Natural killer cell (primary cell): ENCODE results near the gene C16orf90. TPM values are rescaled to one million over a fixed set of nuclear protein-coding genes. Genes with fewer than 3 reads are reported as not detected.
A peak's percentile ranks its signal among the peaks of the same experiment; 100 is the strongest.

ENCODE experiments used
- ATAC-seq, 3 donors: fragments of 150-1000 bp in 2 of 3; fragments of 200-7000 bp in 1 of 3; cut with Tn5 transposase; 1 replicate in 1 of 3; 2 replicates in 2 of 3; pipeline ENCODE4 v1.10.0; 2021; ENCODE audit warnings: mild to moderate bottlenecking in 2 of 3, moderate library complexity in 2 of 3
- DNase-seq, 2 donors: peaks; one replicate each; pipeline versions ENCODE4 v3.0.0 to v3.0.0-alpha.2; 2013 to 2021; ENCODE audit warnings: mixed read lengths in 1 of 2
- H3K27ac ChIP-seq: one replicate; pipeline ENCODE4 v1.5.1; 2013; ENCODE audit warnings: mild to moderate bottlenecking, low read length
- H3K27me3 ChIP-seq: one replicate; pipeline ENCODE4 v1.6.1; 2013; ENCODE audit warnings: low read length; ENCODE audit not compliant: control insufficient read depth, insufficient read depth
- H3K36me3 ChIP-seq: one replicate; pipeline ENCODE4 v1.6.1; 2013; ENCODE audit warnings: low read length; ENCODE audit not compliant: control insufficient read depth, insufficient read depth
- H3K4me1 ChIP-seq: one replicate; pipeline ENCODE4 v1.6.1; 2013; ENCODE audit warnings: low read length; ENCODE audit not compliant: control insufficient read depth, insufficient read depth
- H3K4me3 ChIP-seq: one replicate; pipeline ENCODE4 v1.5.1; 2013; ENCODE audit warnings: low read length
- H3K9me3 ChIP-seq: one replicate; pipeline ENCODE4 v1.6.1; 2013; ENCODE audit warnings: low read length; ENCODE audit not compliant: control insufficient read depth, insufficient read depth
- H3K27ac Mint-ChIP-seq, 2 donors: one replicate each; pipeline ENCODE4 v1.8.0; 2022; ENCODE audit warnings: mild to moderate bottlenecking in 2 of 2, mixed read lengths in 2 of 2, moderate library complexity in 1 of 2
- H3K27me3 Mint-ChIP-seq, 2 donors: one replicate each; pipeline ENCODE4 v1.8.0; 2022; ENCODE audit warnings: low read depth in 2 of 2, mixed read lengths in 2 of 2
- H3K36me3 Mint-ChIP-seq: one replicate; pipeline ENCODE4 v1.8.0; 2022; ENCODE audit warnings: mixed read lengths
- H3K4me1 Mint-ChIP-seq, 2 donors: one replicate each; pipeline ENCODE4 v1.8.0; 2022; ENCODE audit warnings: mixed read lengths in 2 of 2
- H3K4me3 Mint-ChIP-seq: one replicate; pipeline ENCODE4 v1.8.0; 2022; ENCODE audit warnings: mild to moderate bottlenecking, moderate library complexity, mixed read lengths
- H3K9me3 Mint-ChIP-seq, 2 donors: one replicate each; pipeline ENCODE4 v1.8.0; 2022; ENCODE audit warnings: mixed read lengths in 2 of 2
- WGBS: methylation state at CpG from one replicate; pipeline ENCODE4 v1.1.7; 2013; ENCODE audit warnings: missing lambda C conversion rate; ENCODE audit not compliant: insufficient coverage; 5-methylcytosine and 5-hydroxymethylcytosine counted together
- intact Hi-C: fragments of 100-400 bp; cut with micrococcal nuclease; formaldehyde crosslinking; loops from one replicate; pipeline ENCODE4 v1.14.2; 2022
- total RNA-seq, 4 donors: library from RNA; stranded (reverse); fragments of 120-200 nt in 1 of 4; gene quantifications; one replicate each; pipeline versions ENCODE4 v1.2.3 to v1.2.4, GENCODE V29; 2013 to 2022
- TF ChIP-seq, protein P1 (sequence below): fragments of 200-600 bp; IDR thresholded peaks from one replicate; pipeline ENCODE4 v1.8.0; 2022; ENCODE audit warnings: antibody characterized with exemption

Gene C16orf90
- total RNA-seq, 3 donors from 2014 or later (not counting 1 experiment from before 2014, with no cell fraction given): not detected

GRCh38 chr16:3470723-3471122 is 24.6 kb downstream of the C16orf90 start:
- DNase-seq (no peak), ATAC-seq (no peak)
- intact Hi-C loops: no loop called here
- TF ChIP-seq, protein P1, sequence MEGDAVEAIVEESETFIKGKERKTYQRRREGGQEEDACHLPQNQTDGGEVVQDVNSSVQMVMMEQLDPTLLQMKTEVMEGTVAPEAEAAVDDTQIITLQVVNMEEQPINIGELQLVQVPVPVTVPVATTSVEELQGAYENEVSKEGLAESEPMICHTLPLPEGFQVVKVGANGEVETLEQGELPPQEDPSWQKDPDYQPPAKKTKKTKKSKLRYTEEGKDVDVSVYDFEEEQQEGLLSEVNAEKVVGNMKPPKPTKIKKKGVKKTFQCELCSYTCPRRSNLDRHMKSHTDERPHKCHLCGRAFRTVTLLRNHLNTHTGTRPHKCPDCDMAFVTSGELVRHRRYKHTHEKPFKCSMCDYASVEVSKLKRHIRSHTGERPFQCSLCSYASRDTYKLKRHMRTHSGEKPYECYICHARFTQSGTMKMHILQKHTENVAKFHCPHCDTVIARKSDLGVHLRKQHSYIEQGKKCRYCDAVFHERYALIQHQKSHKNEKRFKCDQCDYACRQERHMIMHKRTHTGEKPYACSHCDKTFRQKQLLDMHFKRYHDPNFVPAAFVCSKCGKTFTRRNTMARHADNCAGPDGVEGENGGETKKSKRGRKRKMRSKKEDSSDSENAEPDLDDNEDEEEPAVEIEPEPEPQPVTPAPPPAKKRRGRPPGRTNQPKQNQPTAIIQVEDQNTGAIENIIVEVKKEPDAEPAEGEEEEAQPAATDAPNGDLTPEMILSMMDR: no peak
- H3K27ac ChIP-seq: no peak overlapping the region
- no peaks in the 10 kb centered on the region for H3K9me3 Mint-ChIP-seq
- H3K36me3 ChIP-seq: peaks cover 6% of the 10 kb centered on the region
- no peaks in the 10 kb centered on the region for H3K9me3 ChIP-seq
- peaks cover 43 to 67% of the 10 kb centered on the region in 2 donors for H3K4me1 Mint-ChIP-seq
- 95% methylated on average over 9 of the region's 9 CpGs for WGBS
- H3K27ac Mint-ChIP-seq: no peak overlapping the region
- H3K27me3 ChIP-seq: no peaks in the 10 kb centered on the region
- H3K4me1 ChIP-seq: peaks cover 22% of the 10 kb centered on the region
- no peak overlapping the region for H3K4me3 ChIP-seq
- no peaks in the 10 kb centered on the region for H3K36me3 Mint-ChIP-seq
- no peaks in the 10 kb centered on the region for H3K27me3 Mint-ChIP-seq
- no peak overlapping the region for H3K4me3 Mint-ChIP-seq

DNA sequence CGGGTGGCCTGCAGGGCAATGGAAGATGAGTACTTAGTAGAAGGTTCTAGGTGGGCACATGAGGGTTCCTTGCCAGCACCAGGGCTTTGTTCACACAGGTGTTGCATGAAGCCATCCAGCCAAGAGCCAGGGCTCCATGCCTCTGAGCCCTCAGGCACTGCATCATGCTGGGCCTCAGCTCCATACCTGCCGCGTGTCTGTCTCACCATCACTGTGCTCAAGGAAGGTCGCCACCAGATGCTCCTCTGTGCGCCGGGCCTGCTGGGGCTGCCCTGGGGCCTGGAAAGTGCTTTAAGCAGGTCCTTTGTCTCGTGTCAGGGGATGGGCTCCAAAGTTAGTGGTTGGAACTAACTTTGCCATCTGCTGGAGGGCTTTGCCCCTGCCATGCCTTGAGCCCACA is 25.6 kb downstream of the C16orf90 start:
- TF ChIP-seq, protein P1: no peak
- intact Hi-C loops: loop anchor here (10.0 kb wide), 1 partner anchor 285 kb away; the partner anchor contains the start of gene OR1F1
- Mint-ChIP-seq H3K4me3 (no peak overlapping the region), H3K36me3 (no peaks in the 10 kb centered on the region), H3K27me3 (no peaks in the 10 kb centered on the region), H3K9me3 (no peaks in the 10 kb centered on the region), H3K4me1 (peaks cover 43 to 60% of the 10 kb centered on the region in 2 donors), H3K27ac (peak overlapping the region in 1 of 2 donors; percentile 41)
- DNase-seq: no peak
- Histone ChIP-seq H3K27me3 (no peaks in the 10 kb centered on the region), H3K27ac (no peak overlapping the region), H3K4me1 (peaks cover 19% of the 10 kb centered on the region), H3K4me3 (no peak overlapping the region), H3K36me3 (peaks cover 6% of the 10 kb centered on the region), H3K9me3 (no peaks in the 10 kb centered on the region)
- ATAC-seq: no peak
- WGBS: 89% methylated on average over 7 of the region's 7 CpGs

DNA sequence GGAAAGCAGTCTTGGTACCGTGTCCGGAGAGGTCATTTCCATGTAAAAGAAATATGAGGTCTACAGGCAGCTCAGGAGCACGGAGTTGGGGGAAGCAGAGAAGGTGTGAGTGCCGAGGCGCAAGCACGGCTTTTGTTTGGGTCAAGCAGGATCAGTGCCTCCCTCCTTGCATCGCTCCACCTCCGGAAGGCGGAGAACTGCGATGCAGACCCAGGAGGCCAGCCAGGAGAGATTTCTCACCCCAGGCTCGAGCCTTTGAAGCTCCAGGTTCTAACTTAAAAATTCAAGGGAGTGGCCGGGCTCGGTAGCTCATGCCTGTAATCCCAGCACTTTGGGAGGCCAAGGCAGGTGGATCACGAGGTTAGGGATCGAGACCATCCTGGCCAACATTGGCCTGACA is 26.8 kb downstream of the C16orf90 start:
- TF ChIP-seq, protein P1: no peak
- Mint-ChIP-seq H3K4me1 (peaks cover 50 to 67% of the 10 kb centered on the region in 2 donors), H3K27ac (peak overlapping the region; percentile 66 to 73), H3K4me3 (no peak overlapping the region), H3K27me3 (no peaks in the 10 kb centered on the region), H3K36me3 (no peaks in the 10 kb centered on the region), H3K9me3 (no peaks in the 10 kb centered on the region)
- H3K27ac ChIP-seq: no peak overlapping the region
- intact Hi-C loops: loop anchor here (10.0 kb wide), 1 partner anchor 284 kb away; the partner anchor contains the start of gene OR1F1
- peaks cover 6% of the 10 kb centered on the region for H3K36me3 ChIP-seq
- ATAC-seq (no peak), DNase-seq (no peak)
- no peaks in the 10 kb centered on the region for H3K9me3 ChIP-seq
- WGBS: 96% methylated on average over 15 of the region's 15 CpGs
- H3K4me3 ChIP-seq: no peak overlapping the region
- H3K4me1 ChIP-seq: peaks cover 27% of the 10 kb centered on the region
- no peaks in the 10 kb centered on the region for H3K27me3 ChIP-seq

- H3K9me3 ChIP-seq: no peaks in the 10 kb centered on the region
- Mint-ChIP-seq H3K36me3 (no peaks in the 10 kb centered on the region), H3K9me3 (no peaks in the 10 kb centered on the region), H3K4me3 (no peak overlapping the region), H3K27me3 (no peaks in the 10 kb centered on the region), H3K27ac (peak overlapping the region; percentile 66 to 73), H3K4me1 (peaks cover 44 to 61% of the 10 kb centered on the region in 2 donors)
- no peak overlapping the region for H3K27ac ChIP-seq
- peaks cover 27% of the 10 kb centered on the region for H3K4me1 ChIP-seq
- H3K36me3 ChIP-seq: peaks cover 6% of the 10 kb centered on the region
- TF ChIP-seq, protein P1: no peak
- whole genome bisulfite sequencing: 90% methylated on average over 4 of the region's 4 CpGs
- no peak for DNase-seq
- no peak overlapping the region for H3K4me3 ChIP-seq
- ATAC-seq: peak in 1 of 3 donors; percentile 17
- H3K27me3 ChIP-seq: no peaks in the 10 kb centered on the region
- intact Hi-C loops: loop anchor here (10.0 kb wide), 1 partner anchor 283 kb away; the partner anchor contains the start of gene OR1F1
Measured at GRCh38 chr16:3467921-3468320, 27.4 kb downstream of the C16orf90 start.
